ENCODE measurements around the gene NVL. TPM values are rescaled to one million over a fixed set of nuclear protein-coding genes. Genes with fewer than 3 reads are reported as not detected.

The NVL gene
- total RNA-seq, 4 donors from 2014 or later, result 15.5 to 41.1 (median 28.3) TPM

DNA sequence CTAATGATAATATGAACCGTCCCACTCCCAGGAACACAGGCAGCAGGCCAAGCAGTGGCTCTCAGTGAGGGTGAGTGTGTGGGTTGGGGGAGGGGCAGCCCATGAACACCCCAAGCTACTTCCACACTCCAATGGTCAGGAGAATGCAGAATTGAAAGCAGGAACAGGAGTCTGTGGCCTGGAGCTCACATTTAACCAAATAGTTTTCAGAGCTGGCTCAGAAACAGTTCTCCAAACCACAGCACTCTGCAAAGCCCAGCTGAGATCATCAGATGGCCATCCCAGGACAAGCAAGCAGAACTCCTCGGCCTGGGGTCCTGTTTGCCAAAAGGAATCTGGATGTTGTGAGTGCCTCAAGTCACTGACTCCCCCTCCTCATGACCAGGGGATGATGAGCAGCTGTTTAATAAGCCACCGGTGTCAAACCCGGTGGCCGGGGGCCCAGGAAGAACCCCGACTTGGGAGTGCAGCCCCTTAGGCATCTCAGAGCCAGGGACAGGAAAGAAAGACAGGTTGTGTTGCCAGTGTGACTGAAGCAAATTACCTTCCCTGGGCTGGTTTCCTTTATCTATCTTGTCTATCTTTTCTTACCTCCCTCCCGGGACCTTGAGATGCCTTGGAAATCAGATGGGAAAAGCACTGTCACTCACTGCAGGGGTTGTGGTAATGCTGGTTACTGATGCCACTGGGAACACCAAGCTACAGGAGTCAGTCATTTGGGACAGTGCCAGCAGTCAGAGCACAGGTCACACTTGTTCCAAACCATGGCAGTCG is 126.5 kb downstream of the NVL start:
- peak; percentile 20 to 39 for DNase-seq (ENCODE audit: low spot score in 2 of 2)
- WGBS, 2 donors, result 31 to 37% methylated on average over 8 of the region's 8 CpGs
- H3K27ac ChIP-seq, result peak overlapping the region in 1 of 4 donors; percentile 25

DNA sequence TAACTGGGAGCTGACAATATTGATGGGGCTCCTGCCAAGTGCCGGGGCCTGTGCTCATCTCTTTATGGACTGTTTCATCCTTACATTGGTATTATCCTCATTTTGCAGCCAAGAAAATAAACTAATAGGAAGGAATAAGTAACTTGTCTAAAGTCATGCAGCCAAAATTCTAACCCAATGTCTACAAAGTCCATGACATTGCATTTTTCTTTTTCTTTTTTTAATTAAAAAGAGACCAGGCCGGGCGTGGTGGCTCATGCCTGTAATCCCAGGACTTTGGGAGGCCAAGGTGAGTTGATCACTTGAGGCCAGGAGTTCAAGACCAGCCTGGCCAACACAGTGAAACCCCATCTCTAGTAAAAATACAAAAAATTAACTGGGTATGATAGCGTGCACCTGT is 128.1 kb downstream of the NVL start:
- Histone ChIP-seq H3K36me3 (peaks cover 0 to 7% (median 0%) of the 10 kb centered on the region in 3 donors), H3K27ac (no peak overlapping the region), H3K27me3 (no peaks in the 10 kb centered on the region), H3K4me1 (peaks cover 0 to 20% (median 17%) of the 10 kb centered on the region in 4 donors), H3K9me3 (no peaks in the 10 kb centered on the region), H3K4me3 (no peak overlapping the region)
- DNase-seq (ENCODE audit: low spot score in 2 of 2), result no peak
- TF ChIP-seq POLR2A (IDR thresholded peaks at IDR 0.05) (no peak), EP300 (IDR thresholded peaks at IDR 0.05) (no peak)
- TF ChIP-seq, protein P1, sequence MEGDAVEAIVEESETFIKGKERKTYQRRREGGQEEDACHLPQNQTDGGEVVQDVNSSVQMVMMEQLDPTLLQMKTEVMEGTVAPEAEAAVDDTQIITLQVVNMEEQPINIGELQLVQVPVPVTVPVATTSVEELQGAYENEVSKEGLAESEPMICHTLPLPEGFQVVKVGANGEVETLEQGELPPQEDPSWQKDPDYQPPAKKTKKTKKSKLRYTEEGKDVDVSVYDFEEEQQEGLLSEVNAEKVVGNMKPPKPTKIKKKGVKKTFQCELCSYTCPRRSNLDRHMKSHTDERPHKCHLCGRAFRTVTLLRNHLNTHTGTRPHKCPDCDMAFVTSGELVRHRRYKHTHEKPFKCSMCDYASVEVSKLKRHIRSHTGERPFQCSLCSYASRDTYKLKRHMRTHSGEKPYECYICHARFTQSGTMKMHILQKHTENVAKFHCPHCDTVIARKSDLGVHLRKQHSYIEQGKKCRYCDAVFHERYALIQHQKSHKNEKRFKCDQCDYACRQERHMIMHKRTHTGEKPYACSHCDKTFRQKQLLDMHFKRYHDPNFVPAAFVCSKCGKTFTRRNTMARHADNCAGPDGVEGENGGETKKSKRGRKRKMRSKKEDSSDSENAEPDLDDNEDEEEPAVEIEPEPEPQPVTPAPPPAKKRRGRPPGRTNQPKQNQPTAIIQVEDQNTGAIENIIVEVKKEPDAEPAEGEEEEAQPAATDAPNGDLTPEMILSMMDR (IDR thresholded peaks at IDR 0.05), result no peak
- WGBS, 2 donors, result 87 to 92% methylated on average over 4 of the region's 4 CpGs

More for the DNA sequence above, 126.5 kb downstream of the NVL start:
- H3K9me3 ChIP-seq, result no peaks in the 10 kb centered on the region
- no peak overlapping the region for H3K4me3 ChIP-seq
- TF ChIP-seq, protein P1 (IDR thresholded peaks at IDR 0.05), result no peak
- TF ChIP-seq POLR2A (IDR thresholded peaks at IDR 0.05) (no peak), EP300 (IDR thresholded peaks at IDR 0.05) (no peak)
- peaks cover 0 to 7% (median 0%) of the 10 kb centered on the region in 3 donors for H3K36me3 ChIP-seq
- H3K27me3 ChIP-seq, result no peaks in the 10 kb centered on the region
- peaks cover 0 to 20% (median 17%) of the 10 kb centered on the region in 4 donors for H3K4me1 ChIP-seq

DNA sequence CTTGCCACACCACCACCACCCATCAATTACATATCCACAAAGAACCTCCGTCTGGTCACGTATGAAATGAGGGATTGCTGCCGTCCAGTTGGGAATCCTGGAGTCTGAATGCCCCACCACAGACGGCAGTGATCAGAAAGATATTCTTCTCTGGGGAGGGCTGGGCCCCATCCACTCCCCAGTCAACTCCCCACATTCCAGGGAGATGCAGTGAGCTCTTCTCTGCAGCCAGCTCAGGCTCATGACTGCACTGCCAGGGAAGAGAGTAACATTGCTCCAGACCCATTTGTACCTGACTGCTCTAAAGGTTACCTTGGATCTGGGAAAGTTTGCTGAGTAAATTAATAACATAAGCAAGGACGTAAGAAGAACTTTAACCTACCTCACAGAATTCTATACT is 128.6 kb downstream of the NVL start:
- no peak overlapping the region for H3K4me3 ChIP-seq
- H3K4me1 ChIP-seq, result peaks cover 0 to 20% (median 17%) of the 10 kb centered on the region in 4 donors
- H3K36me3 ChIP-seq, result peaks cover 0 to 7% (median 0%) of the 10 kb centered on the region in 3 donors
- 75 to 88% methylated on average over 5 of the region's 5 CpGs for WGBS, 2 donors
- H3K27me3 ChIP-seq, result no peaks in the 10 kb centered on the region
- no peaks in the 10 kb centered on the region for H3K9me3 ChIP-seq
- no peak overlapping the region for H3K27ac ChIP-seq
- no peak for TF ChIP-seq EP300 (IDR thresholded peaks at IDR 0.05)
- TF ChIP-seq POLR2A (IDR thresholded peaks at IDR 0.05), result no peak
- TF ChIP-seq, protein P1 (IDR thresholded peaks at IDR 0.05), result no peak
- no peak for DNase-seq (ENCODE audit: low spot score in 2 of 2)

DNA sequence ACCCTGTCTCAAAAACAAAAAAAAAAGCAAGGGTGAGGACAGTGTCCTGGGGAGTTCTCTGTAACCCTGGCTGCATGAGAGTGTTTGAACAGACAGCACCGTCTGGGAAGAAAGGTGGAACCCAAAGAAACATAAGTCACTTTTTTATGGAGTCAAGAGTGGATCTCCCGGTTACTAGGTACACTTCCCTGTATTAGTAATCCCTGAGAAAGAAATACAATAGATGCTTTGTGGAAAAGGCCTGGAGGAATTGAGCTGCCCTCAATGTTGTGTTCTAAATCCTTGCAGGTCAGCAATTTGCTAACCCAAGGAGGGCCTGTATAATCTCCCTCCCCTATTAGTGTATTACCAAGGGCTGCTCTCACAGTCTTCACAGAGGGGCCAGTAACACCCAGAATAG is 130.3 kb downstream of the NVL start:
- H3K27ac ChIP-seq, result no peak overlapping the region
- DNase-seq (ENCODE audit: low spot score in 2 of 2), result no peak
- TF ChIP-seq POLR2A (IDR thresholded peaks at IDR 0.05), result no peak
- TF ChIP-seq, protein P1 (IDR thresholded peaks at IDR 0.05), result no peak
- TF ChIP-seq EP300 (IDR thresholded peaks at IDR 0.05), result no peak

DNA sequence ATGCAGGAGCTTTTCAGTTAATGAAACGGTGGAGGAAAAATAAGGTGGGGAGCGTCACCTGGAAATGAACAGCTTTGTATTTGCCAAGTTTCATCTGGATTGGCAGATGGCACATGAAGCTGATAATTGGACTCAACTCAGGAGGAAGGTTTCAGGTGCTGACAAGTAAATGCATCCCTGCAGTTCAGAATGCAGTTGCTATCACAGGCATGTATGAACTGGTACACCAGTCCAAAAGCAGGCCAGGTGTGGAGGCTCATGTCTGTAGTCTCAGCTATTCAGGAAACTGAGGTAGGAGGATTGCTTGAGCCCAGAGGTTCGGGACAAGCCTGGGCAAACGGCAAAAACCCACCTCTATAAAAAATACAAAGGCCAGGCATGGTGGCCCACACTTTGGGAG is 131.4 kb downstream of the NVL start:
- Histone ChIP-seq H3K36me3 (peaks cover 0 to 29% (median 0%) of the 10 kb centered on the region in 3 donors), H3K4me3 (no peak overlapping the region), H3K27me3 (no peaks in the 10 kb centered on the region), H3K27ac (no peak overlapping the region), H3K9me3 (no peaks in the 10 kb centered on the region), H3K4me1 (peaks cover 0 to 3% (median 1%) of the 10 kb centered on the region in 4 donors)
- 92 to 96% methylated on average over 4 of the region's 4 CpGs for WGBS, 2 donors
- no peak for DNase-seq (ENCODE audit: low spot score in 2 of 2)
- no peak for TF ChIP-seq POLR2A (IDR thresholded peaks at IDR 0.05)
- TF ChIP-seq, protein P1 (IDR thresholded peaks at IDR 0.05), result no peak
- TF ChIP-seq EP300 (IDR thresholded peaks at IDR 0.05), result no peak

More for the DNA sequence above, 130.3 kb downstream of the NVL start:
- peaks cover 0 to 13% (median 12%) of the 10 kb centered on the region in 4 donors for H3K4me1 ChIP-seq
- WGBS, 2 donors, result 48 to 56% methylated on average over 2 of the region's 2 CpGs
- no peaks in the 10 kb centered on the region for H3K27me3 ChIP-seq
- no peaks in the 10 kb centered on the region for H3K9me3 ChIP-seq
- no peak overlapping the region for H3K4me3 ChIP-seq
- H3K36me3 ChIP-seq, result peaks cover 0 to 20% (median 0%) of the 10 kb centered on the region in 3 donors
